HG02970 (cell line): Measurements from ENCODE around the gene USP47.

Experiments
- ATAC-seq: cut with Tn5 transposase; IDR thresholded peaks from one replicate; pipeline ENCODE4 v1.9.1; 2021; ENCODE audit warnings: mild to moderate bottlenecking, moderate library complexity, moderate number of reproducible peaks; ENCODE audit not compliant: unreplicated experiment, low FRiP score

USP47 gene

GRCh38 chr11:11992257-11993212 is 150.8 kb downstream of the USP47 start:
- ATAC-seq: no peak

- no peak for ATAC-seq
Observed at GRCh38 chr11:11993839-11994238, 152.1 kb downstream of the USP47 start.

DNA sequence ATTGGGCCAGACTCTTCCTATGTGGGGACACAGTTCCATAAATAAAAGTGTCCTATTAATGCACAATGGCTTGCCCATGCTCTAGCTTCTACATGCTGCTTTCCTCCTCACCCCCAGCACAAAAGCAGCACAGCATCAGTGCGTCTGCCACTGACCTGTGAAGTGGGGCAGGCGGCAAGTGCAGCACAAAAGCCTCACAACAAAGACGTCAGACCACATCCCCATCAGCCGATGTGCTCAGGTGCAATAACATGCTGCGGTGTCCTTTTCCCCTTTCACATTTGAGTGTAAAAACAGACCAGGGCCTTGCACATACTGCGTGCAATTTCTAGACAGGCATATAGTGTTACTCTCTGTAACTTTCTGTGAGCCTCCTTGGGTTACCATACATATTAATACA is 153.8 kb downstream of the USP47 start:
- ATAC-seq: no peak

DNA sequence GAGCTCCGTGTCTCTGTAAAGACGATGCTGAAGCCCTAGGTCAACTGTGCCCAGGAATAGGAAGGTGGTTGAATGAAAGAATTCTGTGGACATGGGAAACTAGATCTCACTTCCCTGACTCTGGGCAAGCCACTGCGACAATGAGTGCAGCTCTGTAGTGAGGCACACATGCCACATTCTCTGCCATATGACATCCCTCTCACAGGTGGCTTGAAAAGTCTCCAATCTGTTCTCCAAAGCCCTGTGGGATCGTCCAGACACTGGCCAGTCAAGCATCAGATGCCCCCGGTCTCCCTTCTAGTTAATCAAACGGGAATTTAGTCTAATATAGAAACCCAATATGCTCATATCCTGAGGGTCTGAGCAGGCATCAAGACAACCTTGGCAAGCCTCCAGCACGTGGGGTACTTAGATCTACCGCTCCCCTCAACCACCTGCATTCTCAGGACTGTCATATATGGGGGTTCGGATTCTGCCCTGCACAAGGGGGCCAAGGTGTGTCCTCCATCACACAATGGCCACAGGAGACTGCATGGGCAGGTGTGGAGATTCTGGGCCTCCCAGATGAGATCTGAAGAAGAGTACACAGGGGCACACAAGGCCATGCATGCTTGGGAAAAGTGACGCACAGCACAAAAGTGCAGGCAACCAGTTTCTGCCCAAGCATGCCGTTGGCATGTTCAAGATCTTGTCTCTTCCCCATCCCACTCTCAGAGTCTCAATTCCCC is 154.7 kb downstream of the USP47 start:
- no peak for ATAC-seq

GRCh38 chr11:11997049-11997322 is 155.2 kb downstream of the USP47 start:
- no peak for ATAC-seq

DNA sequence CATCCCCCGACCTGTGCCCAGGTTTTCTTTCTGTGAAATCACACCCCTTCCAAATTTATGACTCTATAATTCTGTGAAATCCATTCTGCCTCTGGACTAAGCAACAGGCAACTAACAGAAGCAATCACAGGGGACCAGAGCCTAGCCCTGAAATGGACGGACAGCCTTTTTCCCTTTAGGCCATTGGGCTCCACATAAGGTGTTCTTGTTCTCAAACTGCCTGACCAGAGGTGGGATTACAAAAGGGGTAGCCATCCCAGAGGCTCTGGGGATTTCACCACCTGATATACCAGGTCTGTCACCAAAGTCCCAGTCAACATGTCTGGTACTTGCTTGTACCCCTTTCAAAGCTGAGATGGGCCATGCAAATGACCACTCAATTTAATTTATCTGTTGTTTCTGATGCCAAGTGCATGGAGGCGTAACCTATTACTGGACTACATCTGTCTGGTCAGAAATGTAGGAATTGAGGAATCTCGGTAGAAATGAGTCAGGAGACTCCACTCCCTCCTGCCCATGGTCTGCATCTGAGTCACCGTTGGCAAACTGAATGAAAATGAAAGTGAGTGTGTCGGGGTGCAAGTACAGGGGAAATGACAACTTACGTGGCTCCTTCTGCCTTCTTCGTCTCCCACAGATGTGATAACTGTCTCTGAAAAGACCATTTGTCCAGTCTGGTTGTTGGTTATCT is 156.5 kb downstream of the USP47 start:
- ATAC-seq: no peak

- no peak for ATAC-seq
Observed at GRCh38 chr11:12001186-12001585, 159.4 kb downstream of the USP47 start.

DNA sequence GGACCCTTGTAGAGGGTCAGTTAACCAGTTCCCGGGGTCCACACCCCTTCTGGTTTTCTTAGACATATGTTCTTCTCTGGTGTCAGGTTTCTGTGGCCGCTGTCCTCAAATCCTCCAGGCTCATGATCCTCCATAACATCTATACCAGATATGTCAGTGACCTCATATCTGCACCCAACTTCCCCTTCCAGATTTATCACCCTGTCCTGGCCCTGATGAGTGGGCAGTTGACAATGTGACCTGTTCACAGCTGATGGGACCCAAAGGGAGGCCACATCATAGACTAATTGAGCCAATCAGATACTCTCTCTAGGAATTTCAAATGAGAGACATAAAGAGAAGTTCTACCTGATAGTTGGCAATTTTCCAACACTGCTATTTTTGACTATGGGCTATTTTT is 161.6 kb downstream of the USP47 start:
- ATAC-seq: no peak

DNA sequence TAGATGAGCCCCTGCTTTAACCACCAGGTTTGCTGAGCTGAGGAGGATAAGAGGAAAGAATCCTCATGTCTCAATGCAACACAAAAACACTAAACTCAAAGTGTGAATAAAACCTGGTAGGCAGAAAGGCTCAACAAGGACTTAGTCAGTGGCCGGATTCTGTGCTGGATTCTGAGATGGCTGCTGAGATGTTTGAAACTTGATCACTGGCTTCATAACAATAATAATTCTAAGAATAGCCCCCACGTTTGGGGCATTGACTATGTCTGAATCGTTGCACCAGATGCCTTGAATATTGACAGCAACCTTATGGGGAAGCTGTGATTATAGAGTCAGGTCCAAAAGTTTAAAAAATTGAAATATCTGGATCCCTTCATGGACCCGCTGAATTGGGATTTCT is 162.0 kb downstream of the USP47 start:
- no peak for ATAC-seq

GRCh38 chr11:12005061-12005460 is 163.3 kb downstream of the USP47 start:
- no peak for ATAC-seq

- no peak for ATAC-seq
Observed at GRCh38 chr11:12005476-12005875, 163.7 kb downstream of the USP47 start.

DNA sequence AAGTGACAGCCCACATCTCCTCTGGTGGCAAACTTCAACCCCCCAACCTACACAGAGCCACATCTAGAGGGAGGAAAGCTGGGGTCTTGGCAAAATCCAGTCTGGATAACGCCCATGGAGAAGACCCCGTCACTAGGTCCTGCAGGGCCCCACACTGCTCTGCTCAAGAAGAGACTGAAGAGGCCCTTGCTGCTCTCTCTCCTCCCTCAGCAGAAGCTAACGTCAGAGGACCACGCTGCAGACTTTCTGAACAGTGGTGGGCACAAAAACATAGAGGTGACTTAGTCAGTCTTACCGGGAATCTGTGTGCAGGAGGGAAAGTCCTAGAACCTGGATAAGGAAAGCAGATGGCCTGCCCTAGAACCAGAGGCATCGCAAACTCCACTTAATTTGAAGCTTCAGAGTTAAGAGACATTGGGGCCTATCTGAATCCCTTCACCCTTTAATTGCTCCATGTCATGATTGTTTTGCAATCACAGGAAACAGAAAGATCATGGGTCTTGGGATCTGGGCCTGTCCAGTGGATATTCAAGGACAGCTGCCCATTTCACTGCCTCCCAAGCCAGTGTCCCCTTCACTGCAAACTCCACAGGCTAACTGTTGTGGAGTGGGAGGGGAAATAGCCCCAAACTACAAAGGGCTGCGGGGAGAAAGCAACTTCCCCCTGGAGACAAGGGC is 164.9 kb downstream of the USP47 start:
- no peak for ATAC-seq

- ATAC-seq: no peak
Observed at GRCh38 chr11:12007230-12007593, 165.4 kb downstream of the USP47 start.

GRCh38 chr11:12007769-12008737 is 166.3 kb downstream of the USP47 start, which contains the start of gene DKK3:
DKK3 (minus strand) TSS chr11:12008626; CDS start chr11:12008582, 44 bp downstream.
- ATAC-seq: no peak
